Stimulated activated CD4-positive, alpha-beta T cell treated with anti-CD3 and anti-CD28 coated beads, Interleukin-1b, Interleukin-23, amount 100 ng/mL, for 1 hour (primary cell): ENCODE measurements around the gene RHOBTB3.
"Not testable (repeated sequence)": the region's sequence is repeated elsewhere in the genome, so short reads cannot be mapped to it uniquely, and the experiment has no call there.

Experiments
- DNase-seq, 2 donors: peaks; one replicate each; pipeline ENCODE4 v3.0.0-alpha.2; 2020; ENCODE audit warnings: low read depth in 2 of 2

RHOBTB3 gene

DNA sequence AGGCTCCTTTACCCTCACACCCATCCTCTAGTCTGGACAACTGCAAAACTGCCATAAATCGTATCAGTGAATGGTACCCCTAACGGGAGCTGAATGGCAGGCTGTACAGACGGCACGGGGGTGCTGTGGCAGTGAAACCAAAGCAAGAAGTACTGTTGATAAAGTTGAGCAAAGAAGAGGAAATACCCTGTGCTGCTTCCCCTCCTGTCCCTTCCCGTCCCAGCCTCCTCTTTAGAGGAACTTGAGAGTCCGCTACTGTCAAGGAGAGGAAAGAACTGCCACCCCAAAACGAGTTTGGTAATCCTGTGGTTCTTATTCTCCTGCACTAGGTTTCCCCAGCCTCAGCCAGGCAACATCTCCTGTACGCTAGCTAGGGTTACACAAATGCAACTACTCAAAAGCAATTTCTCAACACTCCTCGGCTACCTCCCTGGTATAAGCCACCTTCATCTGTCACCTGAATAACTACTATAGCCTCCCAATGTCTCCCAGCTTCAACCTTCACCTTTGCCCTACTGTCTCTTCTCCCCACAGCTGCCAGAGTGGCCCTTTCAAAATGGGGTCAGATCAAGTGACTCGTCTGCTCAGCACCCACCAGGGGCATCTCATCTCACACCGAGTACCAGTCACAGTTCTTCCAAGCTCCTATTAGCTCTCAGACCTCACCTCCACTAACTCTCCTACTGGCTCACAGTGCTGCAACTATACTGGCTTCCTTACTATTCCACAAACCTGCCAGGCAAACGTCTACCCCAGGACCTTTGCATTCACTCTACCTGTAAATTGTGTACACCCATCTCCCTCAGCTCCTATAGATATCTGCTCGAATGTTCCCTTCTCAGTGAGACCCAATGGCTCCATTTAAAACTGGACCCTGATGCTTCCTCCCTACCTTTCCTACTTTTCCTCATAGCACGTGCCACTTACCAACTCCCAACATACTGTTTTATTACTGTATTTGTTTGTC is 87.3 kb downstream of the RHOBTB3 start:
- DNase-seq = no peak

DNA sequence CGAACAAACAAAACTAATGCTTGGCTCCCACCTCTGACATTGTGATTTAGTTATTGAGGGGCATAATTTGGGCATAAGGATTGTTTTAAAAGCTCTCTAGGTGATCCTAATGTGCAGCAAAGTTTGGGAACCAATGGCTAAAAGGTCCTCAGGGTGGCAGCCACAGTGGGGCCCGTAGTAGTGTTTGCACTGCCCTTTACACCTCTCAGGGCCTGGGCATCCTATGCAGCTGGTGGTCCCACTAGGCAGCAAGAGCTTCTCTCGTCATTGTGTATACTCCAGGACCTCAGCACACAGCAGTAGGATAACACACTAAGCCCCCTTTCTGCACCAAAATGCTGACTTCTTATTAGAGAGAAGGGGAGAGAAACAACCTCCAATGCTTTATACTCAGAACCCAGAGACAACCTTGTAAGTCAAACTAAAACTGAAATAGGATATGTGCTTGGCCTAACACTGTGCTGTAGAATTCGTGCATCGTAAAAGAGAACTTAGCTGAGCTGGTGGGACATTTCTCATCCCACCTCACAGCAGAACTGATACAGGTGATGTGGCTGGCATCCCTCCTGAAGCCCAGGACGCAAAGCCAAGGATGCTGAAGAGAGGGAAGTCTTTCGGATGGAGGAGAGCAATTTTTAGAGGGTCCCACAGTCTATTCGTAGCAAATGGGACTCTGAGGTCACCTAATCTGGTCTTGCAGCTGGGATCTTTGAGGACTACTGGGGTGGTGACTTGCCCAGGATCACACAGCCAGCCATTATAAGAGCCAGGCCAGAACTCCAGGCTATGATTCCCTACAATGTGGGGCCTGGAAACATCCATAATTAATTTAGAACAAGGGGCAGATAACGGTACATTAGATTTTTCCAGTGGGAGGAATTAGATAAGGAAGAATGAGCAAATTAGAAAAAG is 90.2 kb downstream of the RHOBTB3 start:
- DNase-seq = no peak

DNA sequence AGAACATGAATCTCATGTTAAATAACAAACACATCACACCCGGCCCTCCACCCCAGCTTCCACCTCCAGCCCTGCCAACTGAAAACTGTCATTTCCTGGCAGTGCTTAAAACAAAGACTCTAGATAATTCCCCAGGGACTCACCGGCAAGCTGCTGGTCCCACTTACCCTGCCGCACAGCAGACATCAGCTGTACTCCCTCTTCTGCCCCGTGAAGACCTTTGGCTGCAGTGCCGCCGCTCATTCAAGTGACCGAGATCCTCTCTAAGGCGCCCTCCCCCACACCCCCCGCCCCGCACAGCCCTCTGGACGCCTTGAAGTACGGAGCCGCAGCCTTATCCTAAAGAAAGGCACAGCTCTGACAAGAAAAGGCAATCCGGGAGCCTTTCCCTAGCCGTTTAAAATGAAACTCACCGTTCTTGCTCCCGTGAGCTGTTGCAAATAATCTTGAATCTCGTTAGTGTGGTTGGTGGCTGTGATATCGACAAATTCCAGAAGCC is 91.0 kb downstream of the RHOBTB3 start:
- DNase-seq = no peak

DNA sequence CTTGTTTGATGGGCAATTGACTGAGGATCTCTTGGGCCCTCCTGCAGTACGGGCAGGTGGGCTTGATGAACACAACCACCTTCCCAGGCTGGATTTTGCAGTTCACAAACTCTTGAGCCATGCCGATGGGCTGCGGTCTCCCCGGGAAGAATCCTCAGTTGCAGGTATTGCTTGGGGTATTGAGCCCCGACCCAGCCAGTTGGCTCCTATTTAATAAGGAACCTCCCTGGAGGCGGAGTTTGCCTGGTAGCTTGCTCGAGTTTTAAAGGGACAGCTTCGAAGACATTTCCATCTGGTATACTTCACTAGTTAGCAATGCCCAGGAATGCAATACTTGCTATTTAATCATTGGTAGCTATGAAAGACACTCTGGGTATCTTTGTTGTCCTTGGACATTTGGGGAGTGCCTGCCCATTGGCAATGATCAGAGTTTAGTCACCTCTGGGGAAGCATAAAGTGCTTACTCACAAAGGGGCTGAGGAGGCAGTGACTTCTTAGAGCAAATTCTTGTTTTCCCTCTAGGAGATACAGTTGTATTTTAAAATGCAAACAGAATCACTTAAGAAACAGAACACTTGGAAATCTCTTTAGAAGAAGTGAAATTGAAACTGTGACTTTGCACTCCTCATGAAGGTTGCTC is 91.5 kb downstream of the RHOBTB3 start, which contains the start of gene GLRX:
TSS of gene GLRX (minus strand) at position 185 of the 640 bp plus-strand sequence. CDS start at position 121, 64 bp downstream.
- no peak for DNase-seq

DNA sequence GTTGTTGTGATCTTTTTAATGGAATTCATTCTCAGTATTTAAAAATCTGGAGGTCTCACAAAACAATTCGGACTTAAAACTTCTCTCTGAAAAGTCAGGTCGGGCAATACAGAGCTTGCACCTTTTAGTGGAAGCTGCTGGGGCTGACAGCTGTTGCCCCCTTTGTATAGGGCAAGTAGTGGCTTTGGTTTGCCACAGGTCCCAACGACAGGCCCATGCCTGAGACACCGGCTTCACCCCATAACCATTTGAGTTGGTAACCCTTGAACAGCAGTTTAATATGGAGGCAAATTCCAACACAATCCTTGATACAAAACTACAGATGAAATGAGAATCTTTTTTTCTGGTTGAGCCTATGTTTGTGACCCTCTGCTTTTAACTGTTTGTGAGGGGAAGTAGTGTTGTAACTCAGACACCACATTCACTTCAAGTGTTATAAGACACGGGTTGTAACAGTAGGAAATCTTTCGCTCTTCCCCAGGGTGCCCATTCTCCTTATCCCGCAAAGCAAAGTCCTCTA is 92.1 kb downstream of the RHOBTB3 start:
- DNase-seq = no peak

DNA sequence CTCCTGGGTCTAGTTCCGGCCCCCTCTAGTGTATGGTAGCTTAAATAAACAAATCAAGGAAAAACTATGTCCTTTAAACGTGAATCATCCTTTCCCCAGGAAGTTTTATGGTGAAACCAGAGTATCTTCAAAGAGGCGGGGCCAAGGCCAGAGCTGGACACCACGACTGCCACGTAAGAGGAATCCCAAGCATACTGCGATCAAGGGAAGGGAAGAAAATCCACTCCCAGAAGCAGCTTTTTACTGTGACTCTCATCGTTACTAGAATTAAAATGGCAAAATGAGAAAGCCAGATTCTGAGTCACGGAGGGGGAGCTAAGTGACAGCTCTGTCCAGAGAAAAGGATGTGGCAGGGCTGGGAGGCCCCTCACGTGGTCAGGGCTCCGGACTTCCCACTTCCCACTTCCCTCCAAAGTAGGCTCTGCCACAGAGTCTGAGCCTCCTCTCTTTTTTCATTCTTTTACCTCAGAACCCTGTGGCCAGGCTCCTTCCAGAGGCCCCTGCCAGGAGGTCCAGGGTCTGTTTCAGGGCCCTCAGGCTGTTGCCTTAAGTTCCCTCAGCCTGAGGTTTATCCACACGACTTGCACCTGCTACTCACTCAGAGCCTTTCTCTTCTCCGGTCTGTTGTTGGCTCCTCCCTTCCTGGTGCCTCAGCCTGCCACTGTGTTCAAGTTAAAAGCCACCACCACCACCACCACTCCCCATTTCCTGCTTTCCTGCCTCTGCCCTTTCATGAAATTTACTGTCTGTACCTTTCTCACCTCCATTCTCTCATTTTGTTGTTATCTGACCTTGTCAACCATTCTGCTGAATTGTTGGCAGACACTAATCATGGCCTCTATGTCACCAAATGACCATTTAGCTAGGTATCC is 92.8 kb downstream of the RHOBTB3 start:
- no peak for DNase-seq

DNA sequence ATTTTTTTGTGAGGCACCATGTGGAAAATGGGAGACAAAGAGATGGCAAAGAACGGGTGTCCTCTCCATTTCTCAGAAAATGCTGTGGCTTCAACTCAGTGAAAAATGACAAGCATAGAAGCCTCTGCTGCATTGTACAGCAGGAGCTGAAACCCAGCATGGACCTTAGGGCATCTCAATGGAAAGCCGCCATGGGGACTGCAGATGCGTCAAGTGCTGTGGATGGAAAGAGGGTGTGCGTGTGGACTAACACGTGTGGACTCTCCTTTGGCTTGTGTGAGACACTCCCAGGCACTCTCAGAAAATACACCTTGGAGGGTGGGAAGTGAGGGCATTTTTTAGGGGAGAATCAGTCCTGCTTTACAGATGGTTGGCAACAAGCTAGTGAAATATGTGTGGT is 93.6 kb downstream of the RHOBTB3 start:
- no peak for DNase-seq

DNA sequence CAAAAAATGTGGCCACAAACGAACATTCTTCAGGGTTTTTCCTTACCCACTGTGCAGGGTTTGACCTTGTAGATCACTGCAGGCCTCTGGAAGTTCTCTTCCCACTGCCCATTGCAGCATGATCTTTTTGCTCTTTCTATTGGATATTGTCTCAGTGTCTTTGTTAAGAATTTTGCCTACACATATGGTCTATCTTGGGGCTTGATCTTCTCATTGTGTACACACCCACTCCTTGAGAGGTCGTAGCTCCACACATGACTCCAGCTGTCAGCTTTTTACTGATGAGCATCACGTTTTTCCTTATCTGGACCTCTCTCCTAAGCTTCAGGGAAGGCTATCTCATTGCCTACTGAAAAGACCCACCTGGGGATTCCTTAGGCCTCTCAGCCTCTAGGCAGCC is 94.4 kb downstream of the RHOBTB3 start:
- no peak for DNase-seq

DNA sequence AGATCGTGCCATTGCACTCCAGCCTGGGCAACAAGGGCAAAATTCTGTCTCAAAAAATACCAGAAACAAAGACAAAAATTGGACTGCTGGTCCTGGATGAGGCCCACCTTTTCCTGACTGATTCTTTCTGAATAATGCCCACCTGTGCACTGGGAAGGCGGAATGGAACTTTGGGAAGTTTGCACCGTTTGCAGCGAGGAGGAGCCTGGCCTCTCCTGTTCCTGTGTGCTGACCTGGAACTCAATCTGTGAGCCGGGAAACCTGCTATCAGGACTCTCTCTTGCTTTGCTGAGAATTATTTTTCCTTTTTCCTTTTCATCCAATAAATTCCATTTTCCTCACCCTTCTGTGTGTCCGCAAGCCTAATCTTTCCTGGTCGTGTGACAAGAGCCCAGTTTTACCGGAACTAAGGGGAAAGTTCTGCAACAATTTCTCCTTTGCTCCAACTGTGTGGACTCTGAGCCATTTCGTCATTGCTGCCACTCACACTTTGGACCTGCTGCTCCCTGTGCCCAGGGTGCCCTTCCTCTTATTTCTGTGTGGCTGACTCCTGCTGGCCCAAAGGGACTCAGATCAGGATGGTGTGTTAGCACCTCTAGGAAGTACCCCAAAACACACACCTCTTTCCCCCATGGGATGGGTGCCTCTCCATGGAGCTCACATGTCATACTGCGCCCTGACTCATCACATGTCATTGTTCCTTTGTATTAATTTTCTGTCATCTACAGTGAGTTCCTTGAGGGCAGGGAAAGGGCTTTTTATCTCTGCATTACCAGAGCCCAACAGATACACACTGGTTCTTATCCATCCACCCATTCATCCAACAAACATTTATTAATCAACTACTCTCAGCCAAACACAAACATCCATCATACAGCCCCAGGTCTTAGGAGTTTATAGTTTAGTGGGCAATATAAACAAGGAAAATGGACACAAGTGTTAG is 96.1 kb downstream of the RHOBTB3 start:
- DNase-seq = no peak

DNA sequence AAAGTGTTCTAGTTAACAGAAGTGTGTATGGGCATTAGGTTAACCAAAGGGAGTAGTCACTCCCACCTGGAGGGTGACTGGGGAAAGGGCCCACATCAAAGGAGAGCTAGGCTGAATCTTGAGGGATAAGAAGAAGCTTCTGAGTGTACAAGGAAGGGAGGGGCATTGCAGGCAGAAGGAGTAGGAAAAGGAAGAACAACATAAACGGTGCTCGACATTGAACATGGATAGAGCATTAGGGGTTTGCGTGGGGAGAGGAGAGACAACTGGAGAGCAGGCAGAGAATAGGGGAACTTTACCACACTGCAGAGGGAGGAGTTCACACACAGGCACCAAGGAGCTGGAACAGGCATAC is 96.7 kb downstream of the RHOBTB3 start:
- DNase-seq = no peak

DNA sequence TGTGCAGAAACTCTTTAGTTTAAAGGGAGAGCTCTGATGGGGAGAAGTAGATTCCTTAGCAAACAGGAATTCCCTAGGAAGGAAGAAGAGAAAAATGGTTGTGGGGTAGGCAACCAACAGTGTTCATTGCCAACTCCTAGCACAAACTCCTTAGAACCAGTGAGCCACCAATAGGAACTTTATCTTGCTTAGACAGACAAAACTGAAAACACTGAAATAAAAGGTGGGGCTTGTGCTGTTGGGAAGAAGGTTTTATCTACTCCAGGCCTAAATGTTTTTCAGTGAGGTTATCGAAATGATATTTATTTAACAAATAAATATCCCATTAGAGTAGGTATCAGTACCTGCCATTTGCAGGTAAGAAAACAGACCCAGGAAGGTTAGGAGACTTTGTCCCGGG is 99.1 kb downstream of the RHOBTB3 start:
- DNase-seq = no peak

DNA sequence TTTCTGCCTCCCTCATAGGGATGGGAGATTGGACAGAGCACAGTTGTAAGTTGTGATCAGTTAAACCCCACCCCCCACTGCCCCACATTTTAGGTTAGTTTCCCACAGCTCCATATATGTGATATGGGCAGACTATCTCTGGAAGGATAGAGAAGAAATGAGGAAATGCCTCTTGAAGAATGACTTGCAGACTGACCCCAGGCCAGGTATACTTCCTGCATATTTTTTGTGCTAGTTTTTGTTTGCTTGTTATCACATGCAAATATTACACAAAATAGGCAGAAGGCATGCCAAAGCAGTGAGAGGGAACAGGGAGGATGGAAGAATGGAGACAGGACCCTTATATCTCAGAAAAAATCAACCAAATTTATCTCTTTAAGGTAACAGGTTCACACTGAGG is 101.5 kb downstream of the RHOBTB3 start:
- DNase-seq = no peak

DNA sequence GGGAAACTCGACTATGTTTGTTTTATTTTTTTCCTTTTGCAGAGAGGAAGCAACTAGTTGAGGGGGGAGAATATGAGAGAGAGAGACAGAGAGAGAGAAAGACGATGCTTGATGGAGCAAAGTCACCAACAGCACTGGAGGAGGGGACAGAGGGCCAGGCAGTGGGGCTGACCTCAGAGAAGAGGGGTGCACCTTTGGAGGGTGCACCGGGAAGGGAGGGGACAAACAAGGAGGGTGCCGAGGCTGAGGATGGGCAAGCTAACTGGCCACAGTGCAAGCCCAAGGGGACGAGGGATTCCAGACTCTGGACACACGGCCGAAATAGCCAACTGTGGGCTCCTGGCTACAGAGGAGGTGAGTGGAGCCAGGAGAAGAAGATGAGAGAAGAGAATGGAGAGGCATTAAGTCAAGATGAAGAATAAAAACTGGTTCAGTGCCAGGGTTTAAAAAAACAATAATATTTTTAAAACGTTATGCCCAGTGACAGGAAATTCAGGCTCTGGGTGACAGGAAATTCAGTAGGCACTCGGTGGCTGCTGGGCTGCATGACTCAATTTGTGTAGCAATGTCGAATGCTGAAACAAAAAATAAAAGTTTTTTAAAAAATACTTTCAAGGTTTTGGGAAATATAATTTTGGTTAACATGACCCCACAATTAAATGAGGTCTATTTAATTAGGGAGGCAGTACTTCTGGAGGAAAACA is 104.7 kb downstream of the RHOBTB3 start:
- no peak for DNase-seq

DNA sequence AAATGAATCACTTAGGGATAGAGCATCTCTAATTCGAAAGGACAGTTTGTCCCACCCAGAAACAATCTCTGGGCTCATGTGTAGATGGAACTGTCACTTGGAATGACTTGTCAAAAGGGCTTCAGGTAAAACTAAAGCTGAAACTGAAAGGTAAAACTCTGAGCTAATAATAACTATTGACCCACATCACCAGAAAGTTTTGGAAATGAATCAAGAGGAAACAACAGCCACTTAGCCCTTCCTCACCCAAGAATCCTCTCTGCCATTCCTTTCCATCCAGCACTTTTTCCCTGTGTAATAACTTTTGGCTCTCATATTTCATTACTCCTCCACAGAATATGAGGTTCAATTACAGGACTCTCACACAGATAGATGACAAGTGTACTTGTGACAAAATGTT is 105.4 kb downstream of the RHOBTB3 start:
- no peak for DNase-seq

DNA sequence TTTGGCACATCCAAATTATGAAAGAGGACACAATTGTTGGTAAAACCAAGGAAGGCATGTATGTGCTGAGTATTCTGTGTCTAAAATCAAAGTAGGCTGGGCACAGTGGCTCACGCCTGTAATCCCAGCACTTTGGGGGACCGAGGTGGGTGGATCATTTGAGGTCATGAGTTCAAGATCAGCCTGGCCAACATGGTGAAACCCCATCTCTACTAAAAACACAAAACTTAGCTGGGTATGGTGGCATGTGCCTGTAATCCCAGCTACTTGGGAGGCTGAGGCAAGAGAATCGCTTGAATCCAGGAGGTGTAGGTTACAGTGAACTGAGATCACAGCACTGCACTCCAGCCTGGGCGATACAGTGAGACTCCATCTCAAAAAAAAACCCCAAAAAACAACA is 105.8 kb downstream of the RHOBTB3 start:
- not testable (repeated sequence) for DNase-seq

DNA sequence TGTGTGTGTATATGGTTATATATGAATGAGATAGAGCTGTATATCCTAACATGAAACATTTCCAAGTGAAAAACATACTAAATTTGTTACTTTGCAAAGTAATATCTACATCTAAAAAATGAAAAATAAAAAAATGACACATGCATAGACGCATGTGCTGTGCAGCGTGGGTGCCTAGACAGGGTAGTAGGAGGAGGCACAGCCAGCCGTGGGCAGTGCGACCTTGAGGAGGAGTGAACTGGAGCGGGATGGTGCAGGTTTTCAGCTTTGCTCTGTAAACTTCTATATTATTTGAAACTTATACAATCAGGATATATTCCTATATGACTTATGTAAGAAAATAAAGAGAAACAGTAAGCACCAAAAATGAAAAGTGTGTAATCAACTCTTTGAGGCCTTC is 106.4 kb downstream of the RHOBTB3 start:
- no peak for DNase-seq

DNA sequence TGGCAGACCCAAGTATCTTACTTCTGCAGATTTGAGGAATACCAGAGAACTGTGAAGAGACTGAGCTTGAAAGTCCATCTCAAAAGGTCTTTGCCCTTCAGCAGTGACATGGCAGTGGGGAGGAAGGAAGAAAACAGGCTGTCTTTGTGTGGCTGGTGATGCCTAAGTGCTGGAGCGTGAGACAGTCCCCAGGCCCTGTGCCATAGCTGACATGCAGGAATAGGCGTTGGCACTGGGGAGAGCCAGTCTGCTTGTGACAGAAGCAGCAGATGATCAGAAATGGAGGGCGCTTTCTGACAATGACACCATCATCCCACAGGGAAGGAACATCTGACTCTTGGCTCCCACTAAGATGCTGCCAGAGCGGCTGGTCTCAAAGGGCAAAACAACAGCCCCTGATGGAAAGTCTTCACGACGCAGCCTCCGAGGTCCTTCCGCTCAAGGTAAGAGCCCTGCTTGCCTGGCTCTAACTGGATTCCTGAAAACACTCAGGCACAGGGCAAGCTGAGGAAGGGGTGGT is 106.9 kb downstream of the RHOBTB3 start:
- no peak for DNase-seq

DNA sequence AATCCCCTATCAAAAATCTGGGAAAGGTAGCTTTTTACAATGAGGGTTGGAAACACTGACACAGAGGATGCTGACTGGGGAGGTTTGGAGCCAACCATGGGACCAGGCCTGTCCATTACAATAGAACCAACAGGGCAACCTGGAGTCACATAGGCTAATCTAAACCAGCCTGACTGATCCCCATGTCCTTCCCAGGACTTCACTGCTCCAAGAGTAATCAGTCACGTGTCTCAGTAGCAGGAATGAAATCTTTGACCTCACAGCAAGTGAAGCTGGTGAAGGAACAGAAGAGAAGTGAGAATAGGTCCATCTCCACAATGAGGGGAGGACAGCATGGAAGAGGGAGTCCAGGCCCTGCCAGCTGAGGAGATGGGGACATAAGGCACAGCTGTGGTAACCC is 107.4 kb downstream of the RHOBTB3 start:
- DNase-seq = no peak

DNA sequence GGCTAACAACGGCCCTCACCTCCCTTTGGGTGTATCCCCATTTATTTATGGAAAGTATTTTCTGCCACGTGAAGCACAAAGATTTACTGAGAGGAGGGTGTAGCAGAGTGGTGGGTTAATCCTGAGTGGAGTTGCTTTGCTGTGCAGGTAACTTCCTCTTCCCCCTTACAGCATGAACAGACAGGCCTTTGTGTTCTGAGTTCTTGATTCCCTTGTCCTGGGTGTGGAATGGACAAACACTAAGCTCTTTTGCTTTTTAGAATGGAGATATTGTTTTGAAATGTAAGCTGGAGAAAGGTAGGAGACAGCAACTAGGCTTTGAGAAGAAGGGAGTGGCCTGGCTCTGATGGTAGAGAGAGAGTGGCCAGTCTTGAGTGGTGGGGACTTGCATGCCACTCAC is 108.5 kb downstream of the RHOBTB3 start:
- no peak for DNase-seq
